ENCODE data around the gene STK11.
A peak's percentile ranks its signal among the peaks of the same experiment; 100 is the strongest.

STK11 gene

DNA sequence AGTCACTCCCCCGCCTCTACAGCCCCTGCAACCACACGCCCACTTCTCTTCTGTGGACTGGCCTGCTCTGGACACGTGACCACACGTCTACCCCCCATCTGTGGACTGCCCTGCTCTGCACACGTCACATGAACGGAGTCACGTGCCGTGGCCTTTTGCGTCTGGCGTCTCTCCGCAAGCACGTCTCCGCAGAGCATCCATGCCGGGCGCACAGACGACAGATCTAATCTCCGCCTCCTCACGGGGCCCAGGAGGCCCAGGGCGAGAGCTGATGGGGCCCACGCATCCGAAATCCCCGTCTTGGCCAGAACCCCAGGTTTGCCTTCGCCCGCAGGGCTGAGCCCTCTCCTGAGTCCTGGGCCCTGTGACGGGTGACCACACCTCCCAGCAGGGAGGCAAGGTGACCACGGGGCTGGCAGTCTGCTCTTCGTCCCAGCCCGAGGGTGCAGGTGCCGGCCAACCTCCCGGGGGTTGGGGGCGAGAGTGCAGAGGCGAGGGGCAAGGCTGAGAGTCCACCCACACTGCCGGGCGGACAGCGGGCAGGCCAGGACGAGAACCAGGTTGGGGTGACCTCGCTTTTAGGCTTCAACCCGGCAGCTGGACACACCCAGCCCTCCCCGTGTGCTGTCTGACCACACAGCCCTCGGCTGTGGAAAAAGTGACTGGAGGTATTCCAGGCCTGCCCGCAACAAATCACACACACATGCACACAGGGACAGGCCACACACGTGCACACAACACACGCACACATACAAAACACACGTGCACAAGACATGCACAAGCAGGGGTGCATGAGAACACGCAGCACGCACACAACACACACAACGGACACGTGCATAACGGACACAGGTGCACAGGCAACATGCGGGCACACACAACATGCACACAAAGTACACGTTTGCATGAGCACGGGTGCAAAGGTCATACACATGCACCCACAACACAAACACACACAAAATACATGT lies 35.4 kb upstream of the STK11 start:
- TF ChIP-seq, protein P1, sequence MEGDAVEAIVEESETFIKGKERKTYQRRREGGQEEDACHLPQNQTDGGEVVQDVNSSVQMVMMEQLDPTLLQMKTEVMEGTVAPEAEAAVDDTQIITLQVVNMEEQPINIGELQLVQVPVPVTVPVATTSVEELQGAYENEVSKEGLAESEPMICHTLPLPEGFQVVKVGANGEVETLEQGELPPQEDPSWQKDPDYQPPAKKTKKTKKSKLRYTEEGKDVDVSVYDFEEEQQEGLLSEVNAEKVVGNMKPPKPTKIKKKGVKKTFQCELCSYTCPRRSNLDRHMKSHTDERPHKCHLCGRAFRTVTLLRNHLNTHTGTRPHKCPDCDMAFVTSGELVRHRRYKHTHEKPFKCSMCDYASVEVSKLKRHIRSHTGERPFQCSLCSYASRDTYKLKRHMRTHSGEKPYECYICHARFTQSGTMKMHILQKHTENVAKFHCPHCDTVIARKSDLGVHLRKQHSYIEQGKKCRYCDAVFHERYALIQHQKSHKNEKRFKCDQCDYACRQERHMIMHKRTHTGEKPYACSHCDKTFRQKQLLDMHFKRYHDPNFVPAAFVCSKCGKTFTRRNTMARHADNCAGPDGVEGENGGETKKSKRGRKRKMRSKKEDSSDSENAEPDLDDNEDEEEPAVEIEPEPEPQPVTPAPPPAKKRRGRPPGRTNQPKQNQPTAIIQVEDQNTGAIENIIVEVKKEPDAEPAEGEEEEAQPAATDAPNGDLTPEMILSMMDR (IDR thresholded peaks at IDR 0.05; ENCODE audit: low read depth, low read length, missing control alignments): no peak
- H3K4me3 ChIP-seq (ENCODE audit: low read depth, low read length): no peak overlapping the region
- no peak for DNase-seq (ENCODE audit: low read depth)
- in situ Hi-C loops (cut with HindIII; ENCODE audit: low sequenced_read_pairs): no loop called here

DNA sequence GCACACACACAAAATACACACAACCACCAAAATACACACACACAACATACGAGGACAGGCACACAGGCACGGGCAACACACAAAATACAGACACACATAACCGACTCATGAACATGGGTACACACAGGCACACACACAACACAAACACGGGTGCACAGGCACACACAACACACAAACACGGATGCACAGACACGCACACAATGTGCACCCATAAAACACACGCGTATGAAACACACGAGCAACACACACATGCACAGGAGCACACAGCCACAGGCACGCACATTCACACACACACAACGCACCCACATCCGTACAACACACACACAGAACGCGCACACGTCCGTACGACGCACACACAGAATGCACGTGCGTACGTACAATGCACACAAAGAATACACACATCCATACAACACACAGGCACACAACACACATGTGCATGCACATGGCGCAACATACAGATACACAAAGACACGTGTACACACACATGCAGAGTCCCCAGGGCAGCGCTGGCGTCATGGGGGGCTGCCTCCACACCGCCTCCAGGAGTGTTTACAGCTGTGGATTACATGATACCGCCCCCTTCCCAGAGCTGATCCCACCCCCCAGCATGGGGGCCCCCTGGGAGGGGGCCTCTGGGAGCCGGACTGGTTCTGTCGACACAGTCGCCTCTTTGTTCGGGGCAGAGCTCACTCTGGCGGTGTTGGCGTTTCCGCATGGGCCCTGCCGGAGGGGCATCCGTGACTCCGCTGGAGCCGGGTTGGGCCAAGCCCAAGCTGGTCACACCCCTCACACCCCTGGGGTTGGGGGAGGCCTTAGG lies 34.4 kb upstream of the STK11 start:
- peak overlapping the region; percentile 80 for H3K4me3 ChIP-seq (ENCODE audit: low read depth, low read length)
- TF ChIP-seq, protein P1 (IDR thresholded peaks at IDR 0.05; ENCODE audit: low read depth, low read length, missing control alignments): no peak
- in situ Hi-C loops (cut with HindIII; ENCODE audit: low sequenced_read_pairs): no loop called here
- DNase-seq (ENCODE audit: low read depth): no peak

DNA sequence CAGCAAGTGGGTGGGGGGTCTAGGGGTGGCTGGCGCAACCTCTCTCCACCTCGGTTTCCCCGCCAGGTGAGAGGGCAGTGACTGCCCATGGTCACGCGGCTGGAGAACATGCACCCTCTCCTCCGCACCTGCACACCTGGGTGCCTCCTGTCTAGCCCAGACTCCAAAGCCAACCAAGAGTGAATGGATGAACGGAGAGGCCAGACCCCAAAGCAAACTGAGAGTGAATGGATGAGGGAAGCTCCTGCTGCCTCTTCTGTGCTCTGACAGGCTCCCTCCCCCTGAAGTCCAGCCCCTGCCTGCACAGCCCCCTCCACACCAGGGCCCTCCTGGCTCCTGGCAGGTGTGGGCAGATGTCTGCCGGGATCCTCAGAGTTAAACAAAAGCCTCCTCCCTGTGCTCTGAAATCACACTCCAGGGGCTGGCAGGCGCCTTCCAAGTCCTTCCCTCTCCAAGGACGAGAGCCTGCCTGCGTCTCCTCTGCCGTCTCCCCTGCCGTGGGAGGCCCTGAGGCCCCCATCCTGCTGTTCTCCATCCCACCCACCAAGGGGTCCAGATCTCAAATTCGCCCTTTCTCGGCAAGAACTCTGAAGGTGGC lies 33.7 kb upstream of the STK11 start:
- in situ Hi-C loops (cut with HindIII; ENCODE audit: low sequenced_read_pairs): no loop called here
- TF ChIP-seq, protein P1 (IDR thresholded peaks at IDR 0.05; ENCODE audit: low read depth, low read length, missing control alignments): no peak
- DNase-seq (ENCODE audit: low read depth): no peak
- H3K4me3 ChIP-seq (ENCODE audit: low read depth, low read length): peak overlapping the region; percentile 80

DNA sequence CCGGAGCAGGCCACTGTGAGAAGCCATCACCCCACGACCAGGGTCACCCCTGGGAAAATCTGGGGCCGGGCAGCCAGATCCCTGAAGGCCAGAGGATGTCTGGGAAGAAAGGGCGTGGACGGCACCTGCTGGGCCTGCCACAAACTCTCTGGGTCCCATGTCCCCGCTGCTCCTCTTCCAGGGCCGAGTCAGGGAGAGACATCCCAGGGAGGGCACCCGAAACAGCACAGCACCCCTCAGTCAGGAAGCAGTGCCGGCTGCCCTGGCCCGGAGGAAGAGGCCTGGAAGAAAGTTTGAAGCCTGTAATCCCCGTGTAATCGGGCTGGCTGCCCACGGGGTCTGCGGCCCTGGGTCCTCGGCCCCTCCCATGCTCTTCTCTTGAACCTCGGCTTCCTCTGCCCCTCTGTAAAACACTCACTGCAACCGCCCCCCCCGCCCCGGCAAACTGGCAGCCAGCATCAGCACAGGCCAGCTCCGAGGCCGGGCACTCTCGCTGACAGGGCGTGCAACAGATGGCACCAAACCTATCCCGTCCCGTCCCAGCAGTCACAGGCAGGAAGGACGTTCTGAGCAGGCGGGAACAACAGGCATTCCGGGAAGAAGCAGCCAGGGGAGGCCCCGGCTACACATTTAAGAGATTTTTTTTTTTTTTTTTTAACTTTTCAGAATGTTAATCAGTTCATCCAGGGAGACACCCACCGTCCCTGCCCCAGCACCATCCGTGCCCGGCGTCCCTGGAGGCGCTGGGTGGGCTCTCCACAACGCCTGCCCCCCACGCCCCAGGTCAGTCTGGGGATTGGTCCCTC lies 33.0 kb upstream of the STK11 start:
- no peak for DNase-seq (ENCODE audit: low read depth)
- in situ Hi-C loops (cut with HindIII; ENCODE audit: low sequenced_read_pairs): no loop called here
- TF ChIP-seq, protein P1 (IDR thresholded peaks at IDR 0.05; ENCODE audit: low read depth, low read length, missing control alignments): no peak
- peak overlapping the region; percentile 80 for H3K4me3 ChIP-seq (ENCODE audit: low read depth, low read length)

DNA sequence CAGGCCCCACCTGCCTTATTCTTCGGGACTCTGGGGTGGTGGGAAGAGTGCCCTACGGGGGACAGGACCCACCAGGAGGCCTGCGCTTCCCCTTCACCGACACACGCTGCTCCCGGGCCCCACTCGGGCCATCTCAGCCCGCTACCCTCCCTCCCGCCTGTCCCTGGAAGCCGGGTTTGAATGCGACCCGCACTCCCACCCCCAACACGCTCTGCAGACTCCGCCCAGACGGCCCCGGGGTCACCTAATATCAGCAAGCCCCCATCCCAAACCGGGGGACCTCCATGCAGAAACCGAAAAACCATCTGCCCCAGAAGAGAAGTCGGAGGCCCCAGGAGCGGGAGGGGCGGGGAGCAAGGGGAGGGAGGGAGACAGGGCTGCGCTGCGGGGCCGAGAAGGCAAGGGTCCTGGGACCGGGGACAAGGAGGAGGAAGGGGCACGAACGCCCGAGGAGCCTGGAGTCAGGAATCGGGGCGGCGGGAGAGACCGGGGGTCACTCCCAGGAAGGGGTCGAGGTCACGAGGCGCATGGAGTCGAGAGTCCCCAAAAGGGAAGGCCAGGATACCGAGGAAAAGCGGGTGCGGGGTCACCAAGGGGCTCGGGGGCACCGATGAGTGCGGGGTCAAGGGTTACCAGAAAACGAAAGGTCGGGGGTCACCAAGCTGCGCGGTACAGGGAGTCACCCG lies 32.3 kb upstream of the STK11 start:
- no peak for DNase-seq (ENCODE audit: low read depth)
- TF ChIP-seq, protein P1 (IDR thresholded peaks at IDR 0.05; ENCODE audit: low read depth, low read length, missing control alignments): no peak
- in situ Hi-C loops (cut with HindIII; ENCODE audit: low sequenced_read_pairs): no loop called here
- H3K4me3 ChIP-seq (ENCODE audit: low read depth, low read length): peak overlapping the region; percentile 80
